ENCODE data around the gene HEATR5B. TPM values are rescaled to one million over a fixed set of nuclear protein-coding genes. Genes with fewer than 3 reads are reported as not detected.

Gene HEATR5B
- total RNA-seq, 1 experiment from 2014 or later = 12.6 TPM

GRCh38 chr2:36965751-36966369 lies 118.3 kb downstream of the HEATR5B start (continued):
- TF ChIP-seq, protein P1, sequence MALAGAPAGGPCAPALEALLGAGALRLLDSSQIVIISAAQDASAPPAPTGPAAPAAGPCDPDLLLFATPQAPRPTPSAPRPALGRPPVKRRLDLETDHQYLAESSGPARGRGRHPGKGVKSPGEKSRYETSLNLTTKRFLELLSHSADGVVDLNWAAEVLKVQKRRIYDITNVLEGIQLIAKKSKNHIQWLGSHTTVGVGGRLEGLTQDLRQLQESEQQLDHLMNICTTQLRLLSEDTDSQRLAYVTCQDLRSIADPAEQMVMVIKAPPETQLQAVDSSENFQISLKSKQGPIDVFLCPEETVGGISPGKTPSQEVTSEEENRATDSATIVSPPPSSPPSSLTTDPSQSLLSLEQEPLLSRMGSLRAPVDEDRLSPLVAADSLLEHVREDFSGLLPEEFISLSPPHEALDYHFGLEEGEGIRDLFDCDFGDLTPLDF (CRISPR knock-in tag; IDR thresholded peaks at IDR 0.05) = no peak
- TF ChIP-seq SP1 (CRISPR knock-in tag; conservative IDR thresholded peaks at IDR 0.05) = peak; percentile 39; the same call in 1 of the 2 replicates
- TF ChIP-seq TCF7 (CRISPR knock-in tag; IDR thresholded peaks at IDR 0.05; ENCODE audit: low read depth) = no peak
- no peak for TF ChIP-seq RELA (CRISPR knock-in tag; IDR thresholded peaks at IDR 0.05; ENCODE audit: borderline replicate concordance)
- TF ChIP-seq, protein P2, sequence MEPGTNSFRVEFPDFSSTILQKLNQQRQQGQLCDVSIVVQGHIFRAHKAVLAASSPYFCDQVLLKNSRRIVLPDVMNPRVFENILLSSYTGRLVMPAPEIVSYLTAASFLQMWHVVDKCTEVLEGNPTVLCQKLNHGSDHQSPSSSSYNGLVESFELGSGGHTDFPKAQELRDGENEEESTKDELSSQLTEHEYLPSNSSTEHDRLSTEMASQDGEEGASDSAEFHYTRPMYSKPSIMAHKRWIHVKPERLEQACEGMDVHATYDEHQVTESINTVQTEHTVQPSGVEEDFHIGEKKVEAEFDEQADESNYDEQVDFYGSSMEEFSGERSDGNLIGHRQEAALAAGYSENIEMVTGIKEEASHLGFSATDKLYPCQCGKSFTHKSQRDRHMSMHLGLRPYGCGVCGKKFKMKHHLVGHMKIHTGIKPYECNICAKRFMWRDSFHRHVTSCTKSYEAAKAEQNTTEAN (CRISPR knock-in tag; IDR thresholded peaks at IDR 0.05) = 0 out of 2 replicates have a peak, but pooled peaks have one; percentile 38
- 0 out of 2 replicates have a peak, but pooled peaks have one; percentile 6 for TF ChIP-seq TP53 (CRISPR knock-in tag; IDR thresholded peaks at IDR 0.05)
- TF ChIP-seq NR2C2 (CRISPR knock-in tag; IDR thresholded peaks at IDR 0.05) = no peak
- TF ChIP-seq ZNF532 (CRISPR knock-in tag; IDR thresholded peaks at IDR 0.05; ENCODE audit: borderline replicate concordance) = no peak
- TF ChIP-seq FOXK1 (CRISPR knock-in tag; IDR thresholded peaks at IDR 0.05) = peak; percentile 67
- TF ChIP-seq, protein P3, sequence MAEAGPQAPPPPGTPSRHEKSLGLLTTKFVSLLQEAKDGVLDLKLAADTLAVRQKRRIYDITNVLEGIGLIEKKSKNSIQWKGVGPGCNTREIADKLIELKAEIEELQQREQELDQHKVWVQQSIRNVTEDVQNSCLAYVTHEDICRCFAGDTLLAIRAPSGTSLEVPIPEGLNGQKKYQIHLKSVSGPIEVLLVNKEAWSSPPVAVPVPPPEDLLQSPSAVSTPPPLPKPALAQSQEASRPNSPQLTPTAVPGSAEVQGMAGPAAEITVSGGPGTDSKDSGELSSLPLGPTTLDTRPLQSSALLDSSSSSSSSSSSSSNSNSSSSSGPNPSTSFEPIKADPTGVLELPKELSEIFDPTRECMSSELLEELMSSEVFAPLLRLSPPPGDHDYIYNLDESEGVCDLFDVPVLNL (CRISPR knock-in tag; IDR thresholded peaks at IDR 0.05; ENCODE audit: borderline replicate concordance, low read depth) = 0 out of 2 replicates have a peak, but pooled peaks have one; percentile 6
- no peak for TF ChIP-seq CREB1 (CRISPR knock-in tag; IDR thresholded peaks at IDR 0.05)
- TF ChIP-seq, protein P4, sequence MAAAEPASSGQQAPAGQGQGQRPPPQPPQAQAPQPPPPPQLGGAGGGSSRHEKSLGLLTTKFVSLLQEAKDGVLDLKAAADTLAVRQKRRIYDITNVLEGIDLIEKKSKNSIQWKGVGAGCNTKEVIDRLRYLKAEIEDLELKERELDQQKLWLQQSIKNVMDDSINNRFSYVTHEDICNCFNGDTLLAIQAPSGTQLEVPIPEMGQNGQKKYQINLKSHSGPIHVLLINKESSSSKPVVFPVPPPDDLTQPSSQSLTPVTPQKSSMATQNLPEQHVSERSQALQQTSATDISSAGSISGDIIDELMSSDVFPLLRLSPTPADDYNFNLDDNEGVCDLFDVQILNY (CRISPR knock-in tag; IDR thresholded peaks at IDR 0.05) = no peak
- TF ChIP-seq JUN (CRISPR knock-in tag; IDR thresholded peaks at IDR 0.05) = no peak
- TF ChIP-seq, protein P5, sequence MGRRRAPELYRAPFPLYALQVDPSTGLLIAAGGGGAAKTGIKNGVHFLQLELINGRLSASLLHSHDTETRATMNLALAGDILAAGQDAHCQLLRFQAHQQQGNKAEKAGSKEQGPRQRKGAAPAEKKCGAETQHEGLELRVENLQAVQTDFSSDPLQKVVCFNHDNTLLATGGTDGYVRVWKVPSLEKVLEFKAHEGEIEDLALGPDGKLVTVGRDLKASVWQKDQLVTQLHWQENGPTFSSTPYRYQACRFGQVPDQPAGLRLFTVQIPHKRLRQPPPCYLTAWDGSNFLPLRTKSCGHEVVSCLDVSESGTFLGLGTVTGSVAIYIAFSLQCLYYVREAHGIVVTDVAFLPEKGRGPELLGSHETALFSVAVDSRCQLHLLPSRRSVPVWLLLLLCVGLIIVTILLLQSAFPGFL (CRISPR knock-in tag; IDR thresholded peaks at IDR 0.05; ENCODE audit: borderline replicate concordance) = no peak
- TF ChIP-seq ZNF138 (CRISPR knock-in tag; conservative IDR thresholded peaks at IDR 0.05) = no peak
- TF ChIP-seq, protein P6, sequence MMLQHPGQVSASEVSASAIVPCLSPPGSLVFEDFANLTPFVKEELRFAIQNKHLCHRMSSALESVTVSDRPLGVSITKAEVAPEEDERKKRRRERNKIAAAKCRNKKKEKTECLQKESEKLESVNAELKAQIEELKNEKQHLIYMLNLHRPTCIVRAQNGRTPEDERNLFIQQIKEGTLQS (CRISPR knock-in tag; conservative IDR thresholded peaks at IDR 0.05) = no peak
- no peak for TF ChIP-seq NFYB (CRISPR knock-in tag; conservative IDR thresholded peaks at IDR 0.05; ENCODE audit: low read depth)
- TF ChIP-seq ZSCAN18 (CRISPR knock-in tag; IDR thresholded peaks at IDR 0.05) = no peak
- TF ChIP-seq, protein P7, sequence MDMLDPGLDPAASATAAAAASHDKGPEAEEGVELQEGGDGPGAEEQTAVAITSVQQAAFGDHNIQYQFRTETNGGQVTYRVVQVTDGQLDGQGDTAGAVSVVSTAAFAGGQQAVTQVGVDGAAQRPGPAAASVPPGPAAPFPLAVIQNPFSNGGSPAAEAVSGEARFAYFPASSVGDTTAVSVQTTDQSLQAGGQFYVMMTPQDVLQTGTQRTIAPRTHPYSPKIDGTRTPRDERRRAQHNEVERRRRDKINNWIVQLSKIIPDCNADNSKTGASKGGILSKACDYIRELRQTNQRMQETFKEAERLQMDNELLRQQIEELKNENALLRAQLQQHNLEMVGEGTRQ (CRISPR knock-in tag; IDR thresholded peaks at IDR 0.05) = no peak; the same call in 1 of the 2 replicates
- no peak for TF ChIP-seq ZNF396 (CRISPR knock-in tag; IDR thresholded peaks at IDR 0.05; ENCODE audit: borderline replicate concordance)
- TF ChIP-seq, protein P8, sequence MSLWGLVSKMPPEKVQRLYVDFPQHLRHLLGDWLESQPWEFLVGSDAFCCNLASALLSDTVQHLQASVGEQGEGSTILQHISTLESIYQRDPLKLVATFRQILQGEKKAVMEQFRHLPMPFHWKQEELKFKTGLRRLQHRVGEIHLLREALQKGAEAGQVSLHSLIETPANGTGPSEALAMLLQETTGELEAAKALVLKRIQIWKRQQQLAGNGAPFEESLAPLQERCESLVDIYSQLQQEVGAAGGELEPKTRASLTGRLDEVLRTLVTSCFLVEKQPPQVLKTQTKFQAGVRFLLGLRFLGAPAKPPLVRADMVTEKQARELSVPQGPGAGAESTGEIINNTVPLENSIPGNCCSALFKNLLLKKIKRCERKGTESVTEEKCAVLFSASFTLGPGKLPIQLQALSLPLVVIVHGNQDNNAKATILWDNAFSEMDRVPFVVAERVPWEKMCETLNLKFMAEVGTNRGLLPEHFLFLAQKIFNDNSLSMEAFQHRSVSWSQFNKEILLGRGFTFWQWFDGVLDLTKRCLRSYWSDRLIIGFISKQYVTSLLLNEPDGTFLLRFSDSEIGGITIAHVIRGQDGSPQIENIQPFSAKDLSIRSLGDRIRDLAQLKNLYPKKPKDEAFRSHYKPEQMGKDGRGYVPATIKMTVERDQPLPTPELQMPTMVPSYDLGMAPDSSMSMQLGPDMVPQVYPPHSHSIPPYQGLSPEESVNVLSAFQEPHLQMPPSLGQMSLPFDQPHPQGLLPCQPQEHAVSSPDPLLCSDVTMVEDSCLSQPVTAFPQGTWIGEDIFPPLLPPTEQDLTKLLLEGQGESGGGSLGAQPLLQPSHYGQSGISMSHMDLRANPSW (CRISPR knock-in tag; conservative IDR thresholded peaks at IDR 0.05; ENCODE audit: low read depth) = no peak

Data from WTC11 (cell line).